Glutamatergic neuron (in vitro differentiated cells): Measurements from ENCODE around the gene SEMA3F. TPM values are rescaled to one million over a fixed set of nuclear protein-coding genes. Genes with fewer than 3 reads are reported as not detected.
A peak's percentile ranks its signal among the peaks of the same experiment; 100 is the strongest.

ENCODE experiments used
- DNase-seq: peaks from one replicate; pipeline ENCODE4 v3.0.0; 2022
- H3K27ac Mint-ChIP-seq: one replicate; pipeline ENCODE4 v1.8.0; 2020; ENCODE audit warnings: mild to moderate bottlenecking, mixed read lengths, inconsistent platforms; ENCODE audit not compliant: unreplicated experiment
- H3K27me3 Mint-ChIP-seq: one replicate; pipeline ENCODE4 v1.8.0; 2020; ENCODE audit warnings: mild to moderate bottlenecking, moderate library complexity, mixed read lengths, inconsistent platforms; ENCODE audit not compliant: unreplicated experiment
- H3K36me3 Mint-ChIP-seq: one replicate; pipeline ENCODE4 v1.8.0; 2020; ENCODE audit warnings: mild to moderate bottlenecking, mixed read lengths, inconsistent platforms; ENCODE audit not compliant: unreplicated experiment
- H3K4me1 Mint-ChIP-seq: one replicate; pipeline ENCODE4 v1.8.0; 2020; ENCODE audit warnings: mild to moderate bottlenecking, low read depth, mixed read lengths, inconsistent platforms; ENCODE audit not compliant: unreplicated experiment
- H3K4me3 Mint-ChIP-seq: one replicate; pipeline ENCODE4 v1.8.0; 2020; ENCODE audit warnings: mild to moderate bottlenecking, mixed read lengths, inconsistent platforms; ENCODE audit not compliant: unreplicated experiment
- H3K9me3 Mint-ChIP-seq: one replicate; pipeline ENCODE4 v1.8.0; 2020; ENCODE audit warnings: mild to moderate bottlenecking, moderate library complexity, mixed read lengths, inconsistent platforms; ENCODE audit not compliant: unreplicated experiment
- CTCF ChIP-seq: fragments of 200-600 bp; sonication (generic); IDR thresholded peaks from one replicate; pipeline ENCODE4 v1.5.0; 2021; ENCODE audit not compliant: partially characterized antibody, unreplicated experiment
- total RNA-seq: library from RNA; stranded (reverse); fragmentation: NEBNext Ultra II Directional; extraction: Animal tissue kit (Norgen Biotek cat#: 25700); gene quantifications from one replicate; pipeline ENCODE4 v1.2.1, GENCODE V29; 2021; ENCODE audit not compliant: unreplicated experiment

Gene SEMA3F
- total RNA-seq, 1 donor from 2014 or later = 41.2 TPM

GRCh38 chr3:50154476-50154839, 666 bp upstream of the SEMA3F start:
- Mint-ChIP-seq H3K36me3 (no peaks in the 10 kb centered on the region), H3K9me3 (peaks cover 13% of the 10 kb centered on the region), H3K4me3 (peak overlapping the region; percentile 86), H3K27me3 (peaks cover 21% of the 10 kb centered on the region), H3K4me1 (peaks cover 10% of the 10 kb centered on the region), H3K27ac (peak overlapping the region; percentile 8)
- no peak for TF ChIP-seq CTCF
- no peak for DNase-seq

GRCh38 chr3:50155491-50155878, 361 bp downstream of the SEMA3F start:
- H3K36me3 Mint-ChIP-seq = no peaks in the 10 kb centered on the region
- H3K9me3 Mint-ChIP-seq = peaks cover 13% of the 10 kb centered on the region
- TF ChIP-seq CTCF = no peak
- H3K27ac Mint-ChIP-seq = peak overlapping the region; percentile 62
- peak overlapping the region; percentile 89 for H3K4me3 Mint-ChIP-seq
- H3K27me3 Mint-ChIP-seq = peaks cover 21% of the 10 kb centered on the region
- peaks cover 12% of the 10 kb centered on the region for H3K4me1 Mint-ChIP-seq
- no peak for DNase-seq

DNA sequence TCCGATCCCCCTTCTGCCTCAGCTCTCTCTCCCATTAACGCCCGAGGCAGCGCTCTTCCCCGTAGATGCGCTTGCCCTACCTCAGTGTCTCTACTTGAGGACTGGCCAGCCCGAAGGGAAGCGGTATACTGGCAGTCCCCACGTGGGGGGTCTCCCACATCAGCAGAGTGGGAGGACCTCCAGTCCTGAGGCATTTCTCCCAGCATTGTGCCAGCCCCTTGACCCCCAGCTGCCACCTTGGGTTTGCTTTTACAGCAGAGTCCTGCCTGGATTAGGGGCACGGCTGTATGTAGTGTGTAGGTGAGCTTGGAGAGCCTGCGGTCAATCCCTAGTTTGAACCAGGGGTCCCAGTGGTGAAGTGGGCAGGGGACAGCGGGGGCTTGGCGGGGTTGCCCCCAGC, 767 bp downstream of the SEMA3F start:
- H3K36me3 Mint-ChIP-seq = no peaks in the 10 kb centered on the region
- no peak for DNase-seq
- H3K27ac Mint-ChIP-seq = peak overlapping the region; percentile 62
- no peak for TF ChIP-seq CTCF
- H3K4me1 Mint-ChIP-seq = peaks cover 12% of the 10 kb centered on the region
- peaks cover 13% of the 10 kb centered on the region for H3K9me3 Mint-ChIP-seq
- peaks cover 21% of the 10 kb centered on the region for H3K27me3 Mint-ChIP-seq
- H3K4me3 Mint-ChIP-seq = peak overlapping the region; percentile 89

- DNase-seq = peak; percentile 65
- Mint-ChIP-seq H3K27me3 (peaks cover 21% of the 10 kb centered on the region), H3K4me3 (peak overlapping the region; percentile 89), H3K9me3 (peaks cover 13% of the 10 kb centered on the region), H3K4me1 (peaks cover 12% of the 10 kb centered on the region), H3K36me3 (no peaks in the 10 kb centered on the region), H3K27ac (peak overlapping the region; percentile 62)
- TF ChIP-seq CTCF = no peak
These were observed 1.7 kb downstream of the SEMA3F start for GRCh38 chr3:50156549-50157493.
